Cardiac muscle cell (in vitro differentiated cells and primary cell): ENCODE results near the gene ZNF554. TPM values are rescaled to one million over a fixed set of nuclear protein-coding genes. Genes with fewer than 3 reads are reported as not detected.

ENCODE experiments used
- DNase-seq, 2 donors: peaks; one replicate each; pipeline versions ENCODE4 v3.0.0 to v3.0.0-alpha.2; 2010 to 2017; ENCODE audit warnings: low read depth in 1 of 2, low spot score in 1 of 2
- H3K27ac ChIP-seq: fragments of 200-600 bp; sonication (generic); 2 replicates; pipeline ENCODE4 v1.5.1; 2016
- H3K27me3 ChIP-seq: fragments of 200-600 bp; sonication (generic); 2 replicates; pipeline ENCODE4 v1.6.0; 2016; ENCODE audit warnings: control low read depth
- H3K36me3 ChIP-seq: fragments of 200-600 bp; sonication (generic); 2 replicates; pipeline ENCODE4 v1.5.1; 2016; ENCODE audit warnings: control low read depth
- H3K4me1 ChIP-seq: fragments of 200-600 bp; sonication (generic); 2 replicates; pipeline ENCODE4 v1.8.1; 2017; ENCODE audit warnings: low read depth, mild to moderate bottlenecking, mixed run types
- H3K4me3 ChIP-seq: fragments of 200-600 bp; sonication (generic); 2 replicates; pipeline ENCODE4 v1.5.1; 2016; ENCODE audit warnings: mild to moderate bottlenecking
- H3K9me3 ChIP-seq: fragments of 200-600 bp; sonication (generic); 2 replicates; pipeline ENCODE4 v1.5.1; 2017; ENCODE audit warnings: low read depth, mild to moderate bottlenecking, control low read depth
- CTCF ChIP-seq: IDR thresholded peaks from 2 replicates; pipeline ENCODE4 v1.5.1; 2012; ENCODE audit warnings: low read depth, mild to moderate bottlenecking, low read length
- polyA plus RNA-seq: library from polyadenylated mRNA; unstranded; fragments of >200 nt; fragmentation: Nextera tagmentation; extraction: Ambion mirVana; gene quantifications from 2 replicates; pipeline ENCODE4 v1.2.1, GENCODE V29; 2016
- total RNA-seq: library from RNA; depleted of rRNA; stranded (reverse); fragments of >200 nt; gene quantifications from 2 replicates; pipeline ENCODE4 v1.2.3, GENCODE V29; 2016

Gene ZNF554
- total and polyA plus RNA-seq, 2 experiments from 2014 or later = 11.1 to 18.2 TPM

GRCh38 chr19:2808129-2808941 is 11.3 kb upstream of the ZNF554 start:
- H3K4me3 ChIP-seq = no peak overlapping the region
- H3K27ac ChIP-seq = no peak overlapping the region
- no peaks in the 10 kb centered on the region for H3K4me1 ChIP-seq
- TF ChIP-seq CTCF = no peak
- no peaks in the 10 kb centered on the region for H3K9me3 ChIP-seq
- no peaks in the 10 kb centered on the region for H3K27me3 ChIP-seq
- peaks cover 25% of the 10 kb centered on the region for H3K36me3 ChIP-seq
- no peak for DNase-seq

- no peak for DNase-seq
- H3K4me3 ChIP-seq = no peak overlapping the region
- no peaks in the 10 kb centered on the region for H3K9me3 ChIP-seq
- no peaks in the 10 kb centered on the region for H3K27me3 ChIP-seq
- peaks cover 29% of the 10 kb centered on the region for H3K36me3 ChIP-seq
- no peaks in the 10 kb centered on the region for H3K4me1 ChIP-seq
- TF ChIP-seq CTCF = no peak
- no peak overlapping the region for H3K27ac ChIP-seq
Observed at GRCh38 chr19:2809387-2810140, 10.1 kb upstream of the ZNF554 start.

- no peak for TF ChIP-seq CTCF
- H3K4me1 ChIP-seq = no peaks in the 10 kb centered on the region
- H3K27ac ChIP-seq = no peak overlapping the region
- H3K36me3 ChIP-seq = peaks cover 28% of the 10 kb centered on the region
- H3K9me3 ChIP-seq = no peaks in the 10 kb centered on the region
- no peak for DNase-seq
- H3K4me3 ChIP-seq = no peak overlapping the region
- no peaks in the 10 kb centered on the region for H3K27me3 ChIP-seq
Observed at GRCh38 chr19:2810141-2811091, 9.3 kb upstream of the ZNF554 start.

- no peak overlapping the region for H3K4me3 ChIP-seq
- TF ChIP-seq CTCF = no peak
- H3K27ac ChIP-seq = no peak overlapping the region
- H3K4me1 ChIP-seq = no peaks in the 10 kb centered on the region
- DNase-seq = no peak
- no peaks in the 10 kb centered on the region for H3K27me3 ChIP-seq
- no peaks in the 10 kb centered on the region for H3K9me3 ChIP-seq
- peaks cover 26% of the 10 kb centered on the region for H3K36me3 ChIP-seq
Observed at GRCh38 chr19:2811221-2811722, 8.4 kb upstream of the ZNF554 start.
